ENCODE data around the gene OR52I2.

The OR52I2 gene

DNA sequence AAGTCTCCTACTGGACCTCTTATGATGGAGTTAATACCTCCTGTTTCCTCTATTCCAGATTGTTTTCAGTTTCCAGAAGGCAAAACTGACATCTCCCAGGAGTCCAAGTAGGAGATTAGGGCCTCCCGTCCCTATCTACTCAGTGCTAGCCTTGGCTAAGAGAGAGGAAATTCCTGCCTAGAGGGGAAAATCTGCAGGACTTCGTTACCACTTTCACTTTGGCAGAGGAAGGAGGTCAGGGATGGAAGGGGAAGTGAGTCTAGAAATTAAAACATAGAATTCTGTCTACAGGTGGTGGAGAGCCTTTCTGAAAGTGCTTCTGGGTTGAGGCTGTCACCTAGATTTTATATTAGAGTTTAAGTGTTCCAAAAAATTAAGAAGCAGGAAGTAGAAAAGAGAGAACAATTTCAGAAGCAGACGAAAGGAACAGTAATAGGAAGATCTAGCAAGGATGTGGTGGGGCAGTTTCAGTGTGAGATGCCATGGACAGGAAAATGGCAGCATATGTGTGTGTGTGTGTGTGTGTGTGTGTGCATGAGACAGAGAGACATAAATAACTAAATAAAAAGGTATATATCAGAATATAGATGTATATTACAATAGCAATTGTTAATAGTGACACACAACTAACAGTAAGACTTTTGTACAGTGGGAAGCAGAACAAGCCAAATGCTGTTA is 28.9 kb downstream of the OR52I2 start:
- no peaks in the 10 kb centered on the region for H3K36me3 ChIP-seq (ENCODE audit: control insufficient read depth in 1 of 2, insufficient read depth in 2 of 2, low read length in 2 of 2)
- H3K4me1 ChIP-seq (ENCODE audit: control insufficient read depth in 1 of 2, insufficient read depth in 2 of 2, low read length in 2 of 2), result peaks cover 4 to 9% of the 10 kb centered on the region in 2 donors
- no peaks in the 10 kb centered on the region for H3K9me3 ChIP-seq (ENCODE audit: control insufficient read depth in 1 of 2, low read length in 2 of 2)
- no peak overlapping the region for H3K27ac ChIP-seq (ENCODE audit: low read length)
- H3K4me3 ChIP-seq (ENCODE audit: low read depth in 1 of 2, low read length in 2 of 2), result peak overlapping the region in 1 of 2 donors; percentile 38
- no peaks in the 10 kb centered on the region for H3K27me3 ChIP-seq (ENCODE audit: low read depth, low read length)

DNA sequence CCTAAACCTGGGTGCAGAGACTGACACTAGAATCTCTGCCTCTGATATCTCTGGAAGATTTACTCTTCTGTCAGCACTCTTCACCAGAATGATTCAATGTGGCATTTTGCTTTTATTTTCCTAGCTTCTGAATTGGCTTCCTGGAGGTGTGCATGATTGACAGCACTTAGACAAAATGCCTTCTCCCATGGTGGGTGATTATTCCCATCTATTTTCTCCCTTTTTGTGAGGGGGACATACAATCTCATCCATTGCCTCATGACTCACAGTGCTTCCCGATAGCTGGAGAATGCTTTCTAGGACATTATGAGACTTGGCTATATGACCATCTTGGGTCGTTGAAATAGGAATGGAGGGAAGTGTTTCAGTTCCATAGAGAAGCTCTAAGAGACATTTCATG is 30.4 kb downstream of the OR52I2 start:
- peaks cover 2 to 4% of the 10 kb centered on the region in 2 donors for H3K4me1 ChIP-seq (ENCODE audit: control insufficient read depth in 1 of 2, insufficient read depth in 2 of 2, low read length in 2 of 2)
- no peak overlapping the region for H3K27ac ChIP-seq (ENCODE audit: low read length)
- H3K4me3 ChIP-seq (ENCODE audit: low read depth in 1 of 2, low read length in 2 of 2), result no peak overlapping the region
- no peaks in the 10 kb centered on the region for H3K9me3 ChIP-seq (ENCODE audit: control insufficient read depth in 1 of 2, low read length in 2 of 2)
- no peaks in the 10 kb centered on the region for H3K27me3 ChIP-seq (ENCODE audit: low read depth, low read length)
- H3K36me3 ChIP-seq (ENCODE audit: control insufficient read depth in 1 of 2, insufficient read depth in 2 of 2, low read length in 2 of 2), result no peaks in the 10 kb centered on the region

GRCh38 chr11:4615856-4616444 is 34.4 kb downstream of the OR52I2 start:
- no peaks in the 10 kb centered on the region for H3K9me3 ChIP-seq (ENCODE audit: control insufficient read depth in 1 of 2, low read length in 2 of 2)
- no peaks in the 10 kb centered on the region for H3K36me3 ChIP-seq (ENCODE audit: control insufficient read depth in 1 of 2, insufficient read depth in 2 of 2, low read length in 2 of 2)
- H3K4me1 ChIP-seq (ENCODE audit: control insufficient read depth in 1 of 2, insufficient read depth in 2 of 2, low read length in 2 of 2), result no peaks in the 10 kb centered on the region
- no peak overlapping the region for H3K27ac ChIP-seq (ENCODE audit: low read length)
- no peak overlapping the region for H3K4me3 ChIP-seq (ENCODE audit: low read depth in 1 of 2, low read length in 2 of 2)
- no peaks in the 10 kb centered on the region for H3K27me3 ChIP-seq (ENCODE audit: low read depth, low read length)

- no peaks in the 10 kb centered on the region for H3K9me3 ChIP-seq (ENCODE audit: control insufficient read depth in 1 of 2, low read length in 2 of 2)
- H3K4me3 ChIP-seq (ENCODE audit: low read depth in 1 of 2, low read length in 2 of 2), result no peak overlapping the region
- no peaks in the 10 kb centered on the region for H3K27me3 ChIP-seq (ENCODE audit: low read depth, low read length)
- H3K36me3 ChIP-seq (ENCODE audit: control insufficient read depth in 1 of 2, insufficient read depth in 2 of 2, low read length in 2 of 2), result no peaks in the 10 kb centered on the region
- no peaks in the 10 kb centered on the region for H3K4me1 ChIP-seq (ENCODE audit: control insufficient read depth in 1 of 2, insufficient read depth in 2 of 2, low read length in 2 of 2)
- no peak overlapping the region for H3K27ac ChIP-seq (ENCODE audit: low read length)
These were observed 38.0 kb downstream of the OR52I2 start for GRCh38 chr11:4619514-4619913.

GRCh38 chr11:4626207-4627099 is 44.9 kb downstream of the OR52I2 start:
- no peak overlapping the region for H3K4me3 ChIP-seq (ENCODE audit: low read depth in 1 of 2, low read length in 2 of 2)
- H3K36me3 ChIP-seq (ENCODE audit: control insufficient read depth in 1 of 2, insufficient read depth in 2 of 2, low read length in 2 of 2), result no peaks in the 10 kb centered on the region
- peaks cover 0 to 14% of the 10 kb centered on the region in 2 donors for H3K9me3 ChIP-seq (ENCODE audit: control insufficient read depth in 1 of 2, low read length in 2 of 2)
- H3K4me1 ChIP-seq (ENCODE audit: control insufficient read depth in 1 of 2, insufficient read depth in 2 of 2, low read length in 2 of 2), result no peaks in the 10 kb centered on the region
- no peak overlapping the region for H3K27ac ChIP-seq (ENCODE audit: low read length)
- no peaks in the 10 kb centered on the region for H3K27me3 ChIP-seq (ENCODE audit: low read depth, low read length)

DNA sequence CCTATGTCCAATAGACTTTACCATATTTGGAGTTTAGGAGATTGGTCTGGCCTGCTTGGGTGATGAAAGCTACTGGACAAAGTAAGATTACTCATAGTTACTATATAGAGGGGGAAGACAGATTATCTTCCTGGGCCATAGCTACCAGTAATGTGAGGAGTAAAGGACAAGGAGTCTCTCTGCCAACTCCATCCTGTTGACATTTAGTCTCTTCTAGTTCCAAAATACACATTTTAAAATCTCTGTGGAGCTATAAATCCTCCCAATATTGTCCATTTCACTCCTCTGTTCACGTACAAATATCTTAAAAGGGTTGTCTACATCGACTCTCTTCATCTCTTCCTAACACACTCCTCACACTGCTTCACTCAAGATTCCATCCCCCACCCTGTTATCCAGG is 54.6 kb downstream of the OR52I2 start:
- no peak overlapping the region for H3K4me3 ChIP-seq (ENCODE audit: low read depth in 1 of 2, low read length in 2 of 2)
- no peaks in the 10 kb centered on the region for H3K27me3 ChIP-seq (ENCODE audit: low read depth, low read length)
- no peak overlapping the region for H3K27ac ChIP-seq (ENCODE audit: low read length)
- H3K9me3 ChIP-seq (ENCODE audit: control insufficient read depth in 1 of 2, low read length in 2 of 2), result no peaks in the 10 kb centered on the region
- H3K4me1 ChIP-seq (ENCODE audit: control insufficient read depth in 1 of 2, insufficient read depth in 2 of 2, low read length in 2 of 2), result no peaks in the 10 kb centered on the region
- no peaks in the 10 kb centered on the region for H3K36me3 ChIP-seq (ENCODE audit: control insufficient read depth in 1 of 2, insufficient read depth in 2 of 2, low read length in 2 of 2)

- no peaks in the 10 kb centered on the region for H3K9me3 ChIP-seq (ENCODE audit: control insufficient read depth in 1 of 2, low read length in 2 of 2)
- no peaks in the 10 kb centered on the region for H3K36me3 ChIP-seq (ENCODE audit: control insufficient read depth in 1 of 2, insufficient read depth in 2 of 2, low read length in 2 of 2)
- H3K4me1 ChIP-seq (ENCODE audit: control insufficient read depth in 1 of 2, insufficient read depth in 2 of 2, low read length in 2 of 2), result no peaks in the 10 kb centered on the region
- H3K27me3 ChIP-seq (ENCODE audit: low read depth, low read length), result no peaks in the 10 kb centered on the region
- H3K27ac ChIP-seq (ENCODE audit: low read length), result no peak within 1 kb of the TSS
- peak within 1 kb of the TSS; percentile 51 to 55 for H3K4me3 ChIP-seq (ENCODE audit: low read depth in 1 of 2, low read length in 2 of 2)
These were observed 55.6 kb downstream of the OR52I2 start, which contains the start of gene OR51D1 for GRCh38 chr11:4636962-4637661. Gene OR51D1 (plus strand): TSS chr11:4637477. CDS start chr11:4639791, 2,314 bp downstream.

DNA sequence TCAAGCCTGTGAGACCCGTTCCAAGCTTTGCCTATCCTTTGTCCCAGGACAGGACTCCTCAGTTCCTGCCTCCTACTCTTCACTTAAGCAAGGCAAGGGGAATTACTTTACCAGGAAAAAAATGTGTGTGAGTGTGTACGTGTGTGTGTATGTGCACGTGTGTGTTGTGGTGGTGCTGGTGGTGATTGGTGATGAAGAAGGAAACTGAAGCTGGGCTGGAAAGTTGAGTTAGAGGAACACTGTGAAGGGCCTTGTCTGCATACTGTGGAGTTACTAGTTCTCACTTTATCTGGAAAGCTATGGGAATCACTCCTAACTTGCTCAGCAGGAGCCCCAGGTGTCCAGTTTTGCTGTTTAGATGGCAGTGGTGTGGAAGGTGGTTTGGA is 56.1 kb downstream of the OR52I2 start:
- Histone ChIP-seq H3K36me3 (ENCODE audit: control insufficient read depth in 1 of 2, insufficient read depth in 2 of 2, low read length in 2 of 2) (no peaks in the 10 kb centered on the region), H3K27ac (ENCODE audit: low read length) (no peak overlapping the region), H3K27me3 (ENCODE audit: low read depth, low read length) (no peaks in the 10 kb centered on the region), H3K9me3 (ENCODE audit: control insufficient read depth in 1 of 2, low read length in 2 of 2) (no peaks in the 10 kb centered on the region), H3K4me1 (ENCODE audit: control insufficient read depth in 1 of 2, insufficient read depth in 2 of 2, low read length in 2 of 2) (no peaks in the 10 kb centered on the region), H3K4me3 (ENCODE audit: low read depth in 1 of 2, low read length in 2 of 2) (no peak overlapping the region)

- no peaks in the 10 kb centered on the region for H3K9me3 ChIP-seq (ENCODE audit: control insufficient read depth in 1 of 2, low read length in 2 of 2)
- H3K4me1 ChIP-seq (ENCODE audit: control insufficient read depth in 1 of 2, insufficient read depth in 2 of 2, low read length in 2 of 2), result peaks cover 0 to 7% of the 10 kb centered on the region in 2 donors
- no peak overlapping the region for H3K27ac ChIP-seq (ENCODE audit: low read length)
- H3K27me3 ChIP-seq (ENCODE audit: low read depth, low read length), result no peaks in the 10 kb centered on the region
- no peaks in the 10 kb centered on the region for H3K36me3 ChIP-seq (ENCODE audit: control insufficient read depth in 1 of 2, insufficient read depth in 2 of 2, low read length in 2 of 2)
- H3K4me3 ChIP-seq (ENCODE audit: low read depth in 1 of 2, low read length in 2 of 2), result no peak overlapping the region
These were observed 58.4 kb downstream of the OR52I2 start for GRCh38 chr11:4639931-4640330.

DNA sequence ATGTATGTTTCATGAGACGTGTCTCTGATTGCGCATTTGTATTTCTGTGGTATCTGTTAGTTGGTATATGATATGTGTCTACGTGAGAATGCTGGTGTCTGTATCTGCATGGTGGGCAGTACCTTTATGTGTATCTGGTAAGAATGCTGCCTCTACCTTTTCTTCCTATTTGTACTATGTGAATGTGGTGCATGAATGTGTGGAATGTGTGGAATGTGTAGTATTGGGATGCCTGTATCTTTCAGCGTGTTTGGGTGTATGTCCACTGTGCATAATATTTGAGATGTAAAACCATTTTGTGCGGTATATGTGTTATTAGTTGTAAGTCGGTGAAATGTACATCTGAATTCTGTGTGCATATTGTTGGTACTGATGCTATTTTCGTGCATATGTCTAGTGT is 60.0 kb downstream of the OR52I2 start:
- Histone ChIP-seq H3K36me3 (ENCODE audit: control insufficient read depth in 1 of 2, insufficient read depth in 2 of 2, low read length in 2 of 2) (no peaks in the 10 kb centered on the region), H3K27me3 (ENCODE audit: low read depth, low read length) (no peaks in the 10 kb centered on the region), H3K4me3 (ENCODE audit: low read depth in 1 of 2, low read length in 2 of 2) (no peak overlapping the region), H3K27ac (ENCODE audit: low read length) (no peak overlapping the region), H3K9me3 (ENCODE audit: control insufficient read depth in 1 of 2, low read length in 2 of 2) (no peaks in the 10 kb centered on the region), H3K4me1 (ENCODE audit: control insufficient read depth in 1 of 2, insufficient read depth in 2 of 2, low read length in 2 of 2) (peaks cover 0 to 12% of the 10 kb centered on the region in 2 donors)

- Histone ChIP-seq H3K4me3 (ENCODE audit: low read depth in 1 of 2, low read length in 2 of 2) (no peak overlapping the region), H3K36me3 (ENCODE audit: control insufficient read depth in 1 of 2, insufficient read depth in 2 of 2, low read length in 2 of 2) (no peaks in the 10 kb centered on the region), H3K27ac (ENCODE audit: low read length) (no peak overlapping the region), H3K4me1 (ENCODE audit: control insufficient read depth in 1 of 2, insufficient read depth in 2 of 2, low read length in 2 of 2) (peaks cover 0 to 16% of the 10 kb centered on the region in 2 donors), H3K27me3 (ENCODE audit: low read depth, low read length) (no peaks in the 10 kb centered on the region), H3K9me3 (ENCODE audit: control insufficient read depth in 1 of 2, low read length in 2 of 2) (no peaks in the 10 kb centered on the region)
These were observed 60.5 kb downstream of the OR52I2 start for GRCh38 chr11:4642043-4642442.

Measured in muscle layer of duodenum (tissue), 2 donors.